ENCODE measurements around the gene PKMYT1. TPM values are rescaled to one million over a fixed set of nuclear protein-coding genes. Genes with fewer than 3 reads are reported as not detected.
A peak's percentile ranks its signal among the peaks of the same experiment; 100 is the strongest.

PKMYT1 gene
- total RNA-seq, 1 experiment from 2014 or later: 105 TPM

- intact Hi-C loops (cut with micrococcal nuclease; ENCODE audit: unreplicated experiment): loop anchor here (1.0 kb wide), 2 partner anchors 26 to 46 kb away; no protein-coding TSS in a partner anchor
- no TSS peak for BruUV-seq (replicated peaks)
- Histone ChIP-seq H3K36me3 (ENCODE audit: low read depth) (no peaks in the 10 kb centered on the region), H3K4me3 (no peak overlapping the region), H3K9me2 (ENCODE audit: insufficient read depth) (no peaks in the 10 kb centered on the region), H3K9me3 (ENCODE audit: insufficient read depth, low read depth) (no peaks in the 10 kb centered on the region), H3K4me1 (replicated peaks; ENCODE audit: insufficient read depth) (peaks cover 30% of the 10 kb centered on the region), H3K27ac (no peak overlapping the region), H3K4me2 (no peak overlapping the region), H3K27me3 (ENCODE audit: insufficient read depth, low read depth) (no peaks in the 10 kb centered on the region), H4K20me1 (ENCODE audit: insufficient read depth) (peaks cover 11% of the 10 kb centered on the region; the same call in 1 of the 2 replicates), H2AFZ (no peak overlapping the region), H3K79me2 (ENCODE audit: low read depth) (peaks cover 5% of the 10 kb centered on the region), H3F3A (ENCODE audit: insufficient read depth, low read depth) (peaks cover 54% of the 10 kb centered on the region)
- DNase-seq: no peak
- TF ChIP-seq, protein P1, sequence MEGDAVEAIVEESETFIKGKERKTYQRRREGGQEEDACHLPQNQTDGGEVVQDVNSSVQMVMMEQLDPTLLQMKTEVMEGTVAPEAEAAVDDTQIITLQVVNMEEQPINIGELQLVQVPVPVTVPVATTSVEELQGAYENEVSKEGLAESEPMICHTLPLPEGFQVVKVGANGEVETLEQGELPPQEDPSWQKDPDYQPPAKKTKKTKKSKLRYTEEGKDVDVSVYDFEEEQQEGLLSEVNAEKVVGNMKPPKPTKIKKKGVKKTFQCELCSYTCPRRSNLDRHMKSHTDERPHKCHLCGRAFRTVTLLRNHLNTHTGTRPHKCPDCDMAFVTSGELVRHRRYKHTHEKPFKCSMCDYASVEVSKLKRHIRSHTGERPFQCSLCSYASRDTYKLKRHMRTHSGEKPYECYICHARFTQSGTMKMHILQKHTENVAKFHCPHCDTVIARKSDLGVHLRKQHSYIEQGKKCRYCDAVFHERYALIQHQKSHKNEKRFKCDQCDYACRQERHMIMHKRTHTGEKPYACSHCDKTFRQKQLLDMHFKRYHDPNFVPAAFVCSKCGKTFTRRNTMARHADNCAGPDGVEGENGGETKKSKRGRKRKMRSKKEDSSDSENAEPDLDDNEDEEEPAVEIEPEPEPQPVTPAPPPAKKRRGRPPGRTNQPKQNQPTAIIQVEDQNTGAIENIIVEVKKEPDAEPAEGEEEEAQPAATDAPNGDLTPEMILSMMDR (conservative IDR thresholded peaks at IDR 0.05): no peak
- no peak for TF ChIP-seq EZH2 (IDR thresholded peaks at IDR 0.05; ENCODE audit: low read depth)
- ChIA-PET CTCF (interaction anchor here (0.6 to 1.5 kb wide), 10 partner anchors 9 to 146 kb away, joined by 3 to 15 read pairs (median 6); partner anchors contain the start of genes FLYWCH2, ZNF205 and ZNF213), POLR2A (ENCODE audit: unreplicated experiment) (interaction anchor here (0.5 to 1.9 kb wide), 5 partner anchors 25 to 1467 kb away, joined by 3 to 17 read pairs (median 9); no protein-coding TSS in a partner anchor)
Measured at GRCh38 chr16:3028716-3029319, 48.6 kb upstream of the PKMYT1 start.

DNA sequence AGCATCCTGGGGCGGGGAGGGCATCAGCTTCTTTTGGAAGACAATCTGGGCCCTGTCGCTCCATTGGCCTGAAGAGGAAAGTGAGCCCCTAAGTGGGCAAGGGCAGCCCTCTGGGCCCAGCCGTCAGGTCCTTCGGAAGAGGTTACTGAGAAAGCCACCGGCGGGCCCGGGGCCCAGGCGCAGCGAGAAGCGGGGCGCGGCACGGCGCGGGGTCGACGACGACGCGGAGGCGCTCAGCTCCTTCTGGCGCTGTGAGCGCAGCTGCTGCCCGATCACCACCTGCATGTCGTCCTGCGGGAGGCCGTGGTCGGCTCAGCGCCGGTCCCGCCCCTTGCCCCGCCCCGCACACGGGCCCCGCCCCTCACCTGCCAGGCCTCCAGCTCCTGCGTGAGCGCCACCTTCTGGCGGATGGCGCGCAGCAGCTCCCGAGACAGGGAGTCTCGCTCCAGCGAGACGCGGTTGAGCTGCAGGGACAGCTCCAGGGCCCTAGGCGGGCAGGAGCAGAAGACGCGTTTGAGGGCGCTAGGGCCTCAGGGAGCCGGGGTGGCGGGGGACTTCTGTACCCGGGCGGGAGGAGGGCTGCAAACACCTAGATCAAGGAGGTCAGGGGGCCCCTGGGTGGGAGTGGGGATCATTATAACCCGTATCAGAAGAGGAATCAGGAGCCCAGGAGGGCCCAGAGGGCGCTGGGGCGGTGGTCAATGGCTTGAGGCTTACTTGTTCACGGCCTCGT lies 47.9 kb upstream of the PKMYT1 start:
- Histone ChIP-seq H3K4me1 (replicated peaks; ENCODE audit: insufficient read depth) (peaks cover 30% of the 10 kb centered on the region), H3K9me3 (ENCODE audit: insufficient read depth, low read depth) (no peaks in the 10 kb centered on the region), H3K4me2 (peak overlapping the region; percentile 73), H3K27ac (no peak overlapping the region), H2AFZ (no peak overlapping the region), H3K9me2 (ENCODE audit: insufficient read depth) (no peaks in the 10 kb centered on the region), H4K20me1 (ENCODE audit: insufficient read depth) (peaks cover 7% of the 10 kb centered on the region; the same call in 1 of the 2 replicates), H3F3A (ENCODE audit: insufficient read depth, low read depth) (peaks cover 52% of the 10 kb centered on the region), H3K27me3 (ENCODE audit: insufficient read depth, low read depth) (no peaks in the 10 kb centered on the region), H3K4me3 (no peak overlapping the region; the same call in 1 of the 2 replicates), H3K36me3 (ENCODE audit: low read depth) (no peaks in the 10 kb centered on the region), H3K79me2 (ENCODE audit: low read depth) (peaks cover 5% of the 10 kb centered on the region)
- BruUV-seq (replicated peaks): no TSS peak
- TF ChIP-seq EZH2 (IDR thresholded peaks at IDR 0.05; ENCODE audit: low read depth): no peak
- TF ChIP-seq, protein P1 (conservative IDR thresholded peaks at IDR 0.05): peak; percentile 83
- CTCF ChIA-PET: interaction anchor here (0.6 to 1.5 kb wide), 11 partner anchors 10 to 107 kb away, joined by 3 to 15 read pairs (median 6); partner anchors contain the start of genes ZNF205 and ZNF213
- peak; percentile 71 to 88 for DNase-seq
- intact Hi-C loops (cut with micrococcal nuclease; ENCODE audit: unreplicated experiment): loop anchor here (1.0 kb wide), 2 partner anchors 25 to 45 kb away; no protein-coding TSS in a partner anchor
- POLR2A ChIA-PET (ENCODE audit: unreplicated experiment): interaction anchor here (0.5 to 1.9 kb wide), 6 partner anchors 24 to 1468 kb away, joined by 3 to 17 read pairs (median 10); no protein-coding TSS in a partner anchor

DNA sequence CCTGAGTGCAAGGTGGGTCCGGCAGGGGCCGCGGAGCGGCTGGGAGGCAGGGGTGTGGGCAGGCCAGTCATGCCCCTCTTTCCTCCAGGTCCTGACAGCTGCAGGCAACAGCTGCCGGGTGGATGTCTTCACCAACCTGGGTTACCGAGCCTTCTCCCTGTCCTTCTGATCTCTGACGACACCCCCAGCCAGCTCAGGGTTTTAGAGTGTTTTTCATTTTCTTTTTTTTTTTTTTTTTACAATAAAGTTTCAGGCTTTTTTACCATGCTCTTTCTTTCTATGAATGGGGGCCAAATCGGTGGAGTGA lies 47.2 kb upstream of the PKMYT1 start:
- CTCF ChIA-PET: interaction anchor here (0.8 to 1.5 kb wide), 6 partner anchors 13 to 107 kb away, joined by 5 to 15 read pairs (median 6); partner anchors contain the start of gene ZNF213
- H3K9me2 ChIP-seq (ENCODE audit: insufficient read depth): no peaks in the 10 kb centered on the region
- no TSS peak for BruUV-seq (replicated peaks)
- H3F3A ChIP-seq (ENCODE audit: insufficient read depth, low read depth): peaks cover 52% of the 10 kb centered on the region
- no peak overlapping the region for H2AFZ ChIP-seq
- H3K27ac ChIP-seq: no peak overlapping the region
- POLR2A ChIA-PET (ENCODE audit: unreplicated experiment): interaction anchor here (0.5 to 1.9 kb wide), 5 partner anchors 23 to 1214 kb away, joined by 7 to 17 read pairs (median 10); no protein-coding TSS in a partner anchor
- H3K4me2 ChIP-seq: peak overlapping the region; percentile 73
- peaks cover 3% of the 10 kb centered on the region; the same call in 1 of the 2 replicates for H3K36me3 ChIP-seq (ENCODE audit: low read depth)
- no peak overlapping the region for H3K4me3 ChIP-seq
- peaks cover 11% of the 10 kb centered on the region for H3K79me2 ChIP-seq (ENCODE audit: low read depth)
- H3K9me3 ChIP-seq (ENCODE audit: insufficient read depth, low read depth): no peaks in the 10 kb centered on the region
- intact Hi-C loops (cut with micrococcal nuclease; ENCODE audit: unreplicated experiment): no loop called here
- DNase-seq: no peak
- H3K27me3 ChIP-seq (ENCODE audit: insufficient read depth, low read depth): no peaks in the 10 kb centered on the region
- TF ChIP-seq, protein P1 (conservative IDR thresholded peaks at IDR 0.05): no peak
- TF ChIP-seq EZH2 (IDR thresholded peaks at IDR 0.05; ENCODE audit: low read depth): no peak
- H3K4me1 ChIP-seq (replicated peaks; ENCODE audit: insufficient read depth): peaks cover 30% of the 10 kb centered on the region
- peaks cover 10% of the 10 kb centered on the region for H4K20me1 ChIP-seq (ENCODE audit: insufficient read depth)
